A673 (cell line): Measurements from ENCODE around the gene TBC1D22A. TPM values are rescaled to one million over a fixed set of nuclear protein-coding genes. Genes with fewer than 3 reads are reported as not detected.

Experiments used
- BruUV-seq: library from RNA; stranded (reverse); fragments of 400-500 nt; replicated peaks from 2 replicates; lab custom pipeline; 2021; lab: Mats Ljungman, UMichigan
- CTCF ChIA-PET: fragments of 300-600 bp; sonication (Branson Sonifier 250); formaldehyde crosslinking; loops from one replicate; lab custom pipeline; 2022; ENCODE audit warnings: antibody characterized with exemption; lab: Charles Lee
- POLR2A ChIA-PET: fragments of 300-600 bp; sonication (Branson Sonifier 250); formaldehyde crosslinking; loops from one replicate; lab custom pipeline; 2022; ENCODE audit warnings: antibody characterized with exemption; ENCODE audit not compliant: low non-redundant PET; lab: Charles Lee
- DNase-seq: peaks from one replicate; pipeline ENCODE4 v3.0.0-alpha.2; 2015; ENCODE audit warnings: low spot score
- H3K27ac ChIP-seq: fragments of 200-600 bp; sonication (generic); 2 replicates; pipeline ENCODE4 v1.5.1; 2016; ENCODE audit warnings: mixed run types, low read depth, mild to moderate bottlenecking, mixed read lengths, antibody characterized with exemption, low read length; ENCODE audit not compliant: poor library complexity, severe bottlenecking
- H3K27me3 ChIP-seq: fragments of 200-600 bp; sonication (generic); replicated peaks from 2 replicates; pipeline ENCODE4 v1.6.1; 2017; ENCODE audit warnings: mixed run types, low read depth, mild to moderate bottlenecking, mixed read lengths, antibody characterized with exemption, low read length; ENCODE audit not compliant: insufficient read depth, poor library complexity
- H3K36me3 ChIP-seq: fragments of 200-600 bp; sonication (generic); 2 replicates; pipeline ENCODE4 v1.6.1; 2016; ENCODE audit warnings: mixed run types, mild to moderate bottlenecking, mixed read lengths, antibody characterized with exemption, low read length; ENCODE audit not compliant: insufficient read depth, poor library complexity, severe bottlenecking
- H3K4me1 ChIP-seq: fragments of 200-600 bp; sonication (generic); 2 replicates; pipeline ENCODE4 v1.6.1; 2017; ENCODE audit warnings: mixed run types, mild to moderate bottlenecking, mixed read lengths, antibody characterized with exemption, low read length; ENCODE audit not compliant: insufficient read depth, poor library complexity, severe bottlenecking
- H3K4me3 ChIP-seq: fragments of 200-600 bp; sonication (generic); 2 replicates; pipeline ENCODE4 v1.5.1; 2016; ENCODE audit warnings: low read depth, mixed run types, mild to moderate bottlenecking, mixed read lengths, low read length; ENCODE audit not compliant: poor library complexity, severe bottlenecking
- H3K9me3 ChIP-seq: fragments of 200-600 bp; sonication (generic); 2 replicates; pipeline ENCODE4 v1.6.1; 2016; ENCODE audit warnings: mixed run types, low read depth, mild to moderate bottlenecking, mixed read lengths, antibody characterized with exemption, low read length; ENCODE audit not compliant: poor library complexity, severe bottlenecking
- EZH2 ChIP-seq: fragments of 200-600 bp; sonication (generic); IDR thresholded peaks from 2 replicates; pipeline ENCODE4 v1.6.1; 2017; ENCODE audit warnings: borderline replicate concordance, low read depth, mild to moderate bottlenecking, mixed read lengths, antibody characterized with exemption, low read length; ENCODE audit not compliant: poor library complexity, severe bottlenecking
- intact Hi-C: fragments of 100-400 bp; cut with micrococcal nuclease; formaldehyde crosslinking; loops from one replicate; pipeline ENCODE4 v1.10.0; 2022; ENCODE audit not compliant: unreplicated experiment
- total RNA-seq: library from RNA; stranded (reverse); gene quantifications from 2 replicates; pipeline ENCODE4 v1.2.3, GENCODE V29; 2021
- TF ChIP-seq, protein P1 (sequence below): fragments of 300-800, 200-600 bp; sonication (generic); conservative IDR thresholded peaks from 2 replicates; pipeline ENCODE4 v1.5.1; 2017; ENCODE audit warnings: low read depth, mild to moderate bottlenecking, antibody characterized with exemption, low read length, moderate library complexity, mixed read lengths

Gene TBC1D22A
- total RNA-seq, 1 experiment from 2014 or later: 22.5 TPM

DNA sequence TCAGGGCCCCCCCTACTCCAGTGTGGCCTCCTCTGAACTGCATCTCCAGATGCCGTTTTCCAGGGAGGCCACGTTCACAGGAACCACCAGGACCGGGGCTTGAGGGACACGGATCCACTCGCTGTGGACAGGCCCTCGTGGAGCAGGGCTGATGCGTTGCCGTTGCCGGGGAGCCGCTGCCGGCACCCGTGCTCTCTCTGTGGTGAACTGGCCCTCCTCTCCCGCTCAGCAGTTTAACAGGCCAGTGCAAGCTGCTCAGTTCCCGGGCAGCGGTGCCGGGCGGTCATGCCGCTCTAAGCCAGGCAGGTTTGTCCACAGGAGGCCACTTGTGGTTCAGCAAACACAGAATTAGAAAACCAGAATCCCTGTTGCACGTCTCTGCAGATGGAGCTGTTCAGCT lies 301.6 kb downstream of the TBC1D22A start:
- ChIA-PET POLR2A (no interaction called here), CTCF (no interaction called here)
- no peak overlapping the region for H3K4me3 ChIP-seq
- BruUV-seq: no TSS peak
- no peaks in the 10 kb centered on the region for H3K9me3 ChIP-seq
- no peak for DNase-seq
- H3K27ac ChIP-seq: no peak overlapping the region
- no peaks in the 10 kb centered on the region for H3K27me3 ChIP-seq
- TF ChIP-seq, protein P1, sequence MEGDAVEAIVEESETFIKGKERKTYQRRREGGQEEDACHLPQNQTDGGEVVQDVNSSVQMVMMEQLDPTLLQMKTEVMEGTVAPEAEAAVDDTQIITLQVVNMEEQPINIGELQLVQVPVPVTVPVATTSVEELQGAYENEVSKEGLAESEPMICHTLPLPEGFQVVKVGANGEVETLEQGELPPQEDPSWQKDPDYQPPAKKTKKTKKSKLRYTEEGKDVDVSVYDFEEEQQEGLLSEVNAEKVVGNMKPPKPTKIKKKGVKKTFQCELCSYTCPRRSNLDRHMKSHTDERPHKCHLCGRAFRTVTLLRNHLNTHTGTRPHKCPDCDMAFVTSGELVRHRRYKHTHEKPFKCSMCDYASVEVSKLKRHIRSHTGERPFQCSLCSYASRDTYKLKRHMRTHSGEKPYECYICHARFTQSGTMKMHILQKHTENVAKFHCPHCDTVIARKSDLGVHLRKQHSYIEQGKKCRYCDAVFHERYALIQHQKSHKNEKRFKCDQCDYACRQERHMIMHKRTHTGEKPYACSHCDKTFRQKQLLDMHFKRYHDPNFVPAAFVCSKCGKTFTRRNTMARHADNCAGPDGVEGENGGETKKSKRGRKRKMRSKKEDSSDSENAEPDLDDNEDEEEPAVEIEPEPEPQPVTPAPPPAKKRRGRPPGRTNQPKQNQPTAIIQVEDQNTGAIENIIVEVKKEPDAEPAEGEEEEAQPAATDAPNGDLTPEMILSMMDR: no peak
- TF ChIP-seq EZH2: no peak
- H3K4me1 ChIP-seq: no peaks in the 10 kb centered on the region
- H3K36me3 ChIP-seq: no peaks in the 10 kb centered on the region
- intact Hi-C loops: no loop called here

DNA sequence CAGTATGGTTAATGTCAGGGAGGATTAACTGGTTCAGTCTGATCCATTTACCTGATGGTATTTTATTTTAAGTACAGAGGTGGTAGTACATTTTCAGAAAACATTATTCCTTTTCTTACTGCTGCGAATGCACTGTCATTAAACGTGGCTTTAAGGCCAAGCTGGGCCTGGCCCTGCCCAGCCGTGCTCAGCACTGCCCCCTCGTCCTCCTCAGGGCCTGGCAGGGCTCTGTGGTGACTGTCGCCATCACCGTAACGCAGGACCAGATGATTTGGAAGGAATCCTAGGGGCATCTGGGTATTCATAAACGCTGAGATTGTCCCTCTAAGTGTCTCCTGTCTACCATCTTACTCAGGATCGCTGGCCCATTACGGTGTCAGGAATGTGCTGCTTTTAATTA lies 302.0 kb downstream of the TBC1D22A start:
- Histone ChIP-seq H3K27me3 (no peaks in the 10 kb centered on the region), H3K4me3 (no peak overlapping the region), H3K9me3 (no peaks in the 10 kb centered on the region), H3K27ac (no peak overlapping the region), H3K4me1 (no peaks in the 10 kb centered on the region), H3K36me3 (no peaks in the 10 kb centered on the region)
- DNase-seq: no peak
- no TSS peak for BruUV-seq
- CTCF ChIA-PET: no interaction called here
- intact Hi-C loops: no loop called here
- no peak for TF ChIP-seq EZH2
- TF ChIP-seq, protein P1: no peak
- POLR2A ChIA-PET: no interaction called here

DNA sequence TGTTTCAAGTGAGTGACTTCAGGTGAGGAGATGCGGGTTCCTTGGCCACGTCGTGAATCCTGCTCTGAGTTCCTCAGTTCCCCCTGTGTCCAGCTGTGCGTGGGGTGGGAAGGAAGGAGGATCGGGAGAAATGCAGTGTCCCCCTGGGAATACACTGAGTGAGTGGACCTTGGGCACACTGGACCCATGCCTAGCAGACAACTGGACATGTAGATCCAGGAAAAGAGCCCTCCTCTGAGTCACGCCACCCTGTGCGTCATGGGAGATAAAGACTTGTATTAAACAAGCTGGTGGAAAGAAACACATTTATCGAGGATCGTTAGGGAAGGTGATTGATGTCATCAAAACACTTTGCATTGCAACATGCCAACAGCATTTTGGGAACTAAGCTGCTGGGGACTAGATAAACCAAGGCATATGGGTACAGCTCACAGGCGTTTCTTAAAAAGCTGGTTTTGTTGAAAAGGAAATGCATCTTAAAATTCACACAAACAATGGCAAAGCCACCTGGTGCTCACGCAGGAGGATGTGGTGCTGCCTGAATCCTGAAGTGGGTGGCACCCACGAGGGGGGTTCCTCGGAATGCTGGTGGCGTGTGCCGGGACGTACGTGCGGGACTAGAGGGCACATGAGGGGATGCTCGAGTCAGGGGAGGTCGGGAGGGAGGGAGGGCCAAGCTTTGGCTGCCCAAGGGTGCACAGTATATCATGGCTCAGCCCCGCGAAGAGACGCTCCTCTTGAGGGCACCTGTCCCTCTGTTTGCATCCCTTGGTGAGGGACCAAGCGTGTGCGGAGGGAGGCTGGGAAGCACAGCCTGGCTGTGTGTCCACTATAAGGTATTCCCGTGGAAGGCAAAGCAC lies 303.5 kb downstream of the TBC1D22A start:
- Histone ChIP-seq H3K9me3 (no peaks in the 10 kb centered on the region), H3K27ac (no peak overlapping the region), H3K36me3 (no peaks in the 10 kb centered on the region), H3K4me3 (no peak overlapping the region), H3K4me1 (no peaks in the 10 kb centered on the region), H3K27me3 (no peaks in the 10 kb centered on the region)
- no TSS peak for BruUV-seq
- TF ChIP-seq, protein P1: no peak
- TF ChIP-seq EZH2: no peak
- DNase-seq: no peak
- ChIA-PET POLR2A (no interaction called here), CTCF (no interaction called here)
- intact Hi-C loops: no loop called here
